Activated CD4-positive, CD25-positive, alpha-beta regulatory T cell treated with anti-CD3 and anti-CD28 coated beads, Interleukin-2, amount 50 U/mL, for 24 hours (primary cell): Measurements from ENCODE around the gene TOPAZ1.
A peak's percentile ranks its signal among the peaks of the same experiment; 100 is the strongest.

Source experiments
- ATAC-seq, 2 donors: fragments of 150-1000 bp; cut with Tn5 transposase; one replicate each; pipeline ENCODE4 v1.10.0; 2021; ENCODE audit warnings: mild to moderate bottlenecking in 1 of 2, moderate library complexity in 1 of 2

TOPAZ1 gene

DNA sequence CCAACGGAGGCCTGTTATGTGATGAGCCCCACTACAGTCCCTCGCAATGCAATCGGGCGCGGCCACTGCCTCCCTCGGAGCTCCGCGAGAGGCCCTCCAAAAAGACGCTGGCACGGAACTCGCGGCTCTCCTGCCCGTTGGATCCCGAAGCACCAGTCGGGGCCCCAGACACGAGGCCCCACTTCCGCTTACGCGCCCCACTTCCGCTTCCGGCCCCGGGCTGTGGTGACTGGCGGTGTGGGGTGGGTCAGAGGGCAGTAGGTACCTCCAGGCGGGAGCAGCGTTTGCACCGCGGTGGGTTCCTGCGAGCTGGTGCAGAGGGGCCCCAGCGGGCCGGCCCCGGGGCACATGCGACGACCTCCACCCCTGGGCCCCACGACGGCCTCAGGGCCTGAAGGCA, at the start of gene TOPAZ1:
Gene TOPAZ1 (plus strand): TSS at position 181 of the 400 bp plus-strand sequence. CDS start 168 bp downstream, at position 349.
- ATAC-seq: no peak

DNA sequence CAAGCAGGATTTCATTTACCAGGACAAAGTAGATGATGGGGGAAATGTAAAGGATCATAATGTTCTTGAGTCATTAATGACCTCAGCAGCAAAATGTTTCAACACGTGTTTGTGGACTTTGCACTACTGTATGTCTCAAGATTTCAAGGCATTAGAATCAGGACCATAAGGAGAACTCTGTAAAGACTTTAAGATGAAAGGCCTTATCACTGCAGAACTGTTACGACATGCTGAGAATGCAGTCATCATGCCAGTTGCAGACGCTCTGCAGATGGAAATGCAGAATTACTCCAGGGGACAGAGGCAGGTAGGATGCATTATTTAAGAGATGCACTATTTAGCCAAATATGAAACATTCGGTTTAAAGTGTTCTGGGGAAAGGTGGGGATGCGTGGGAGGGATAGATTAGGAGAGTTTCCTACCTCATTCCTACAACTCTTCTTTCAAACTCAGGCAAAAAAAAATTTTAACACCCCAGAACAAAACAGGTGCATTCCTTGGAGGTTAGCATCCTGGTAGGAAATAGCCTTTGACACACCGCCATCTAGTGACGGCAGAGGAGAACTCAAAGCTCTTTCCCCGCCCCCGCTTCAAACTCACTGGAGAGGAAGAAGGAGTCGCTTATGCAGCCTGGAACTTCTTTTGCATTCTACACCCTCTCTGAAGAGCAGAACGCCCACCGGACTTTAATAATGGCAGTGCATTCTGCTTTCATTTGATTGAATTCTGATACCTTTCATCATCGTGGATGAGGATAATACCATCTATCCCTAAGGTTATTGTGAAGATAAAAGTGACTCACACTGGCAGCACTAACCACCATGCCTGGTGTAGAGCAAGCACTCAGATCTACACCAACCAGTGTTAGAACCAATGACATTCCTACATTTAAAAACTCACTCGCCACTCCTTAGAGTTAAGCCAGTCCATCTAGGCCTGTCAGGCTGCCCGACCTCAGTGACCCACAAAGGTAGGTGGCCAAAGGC, 43.1 kb upstream of the TOPAZ1 start:
- ATAC-seq: peak; percentile 66 to 69

DNA sequence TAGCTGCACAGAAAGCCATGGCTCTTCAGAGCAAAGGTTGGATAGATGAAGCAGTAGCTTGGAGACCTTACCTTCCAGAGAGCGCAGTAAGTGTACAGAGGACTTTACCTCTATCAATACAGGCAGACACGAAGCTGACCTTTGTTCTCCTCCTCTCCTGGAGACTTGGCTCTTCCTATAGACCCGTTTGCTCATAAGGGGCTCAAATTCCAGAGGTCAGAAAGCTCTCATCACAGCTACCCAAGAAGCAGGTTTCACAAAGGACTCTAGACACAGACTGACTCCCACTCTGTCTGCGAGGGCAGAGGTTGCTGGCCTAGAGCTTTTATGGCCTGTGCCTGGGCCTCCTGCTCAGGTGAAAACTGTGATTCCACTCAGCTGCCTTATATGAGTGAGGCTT, 35.4 kb upstream of the TOPAZ1 start:
- no peak for ATAC-seq

DNA sequence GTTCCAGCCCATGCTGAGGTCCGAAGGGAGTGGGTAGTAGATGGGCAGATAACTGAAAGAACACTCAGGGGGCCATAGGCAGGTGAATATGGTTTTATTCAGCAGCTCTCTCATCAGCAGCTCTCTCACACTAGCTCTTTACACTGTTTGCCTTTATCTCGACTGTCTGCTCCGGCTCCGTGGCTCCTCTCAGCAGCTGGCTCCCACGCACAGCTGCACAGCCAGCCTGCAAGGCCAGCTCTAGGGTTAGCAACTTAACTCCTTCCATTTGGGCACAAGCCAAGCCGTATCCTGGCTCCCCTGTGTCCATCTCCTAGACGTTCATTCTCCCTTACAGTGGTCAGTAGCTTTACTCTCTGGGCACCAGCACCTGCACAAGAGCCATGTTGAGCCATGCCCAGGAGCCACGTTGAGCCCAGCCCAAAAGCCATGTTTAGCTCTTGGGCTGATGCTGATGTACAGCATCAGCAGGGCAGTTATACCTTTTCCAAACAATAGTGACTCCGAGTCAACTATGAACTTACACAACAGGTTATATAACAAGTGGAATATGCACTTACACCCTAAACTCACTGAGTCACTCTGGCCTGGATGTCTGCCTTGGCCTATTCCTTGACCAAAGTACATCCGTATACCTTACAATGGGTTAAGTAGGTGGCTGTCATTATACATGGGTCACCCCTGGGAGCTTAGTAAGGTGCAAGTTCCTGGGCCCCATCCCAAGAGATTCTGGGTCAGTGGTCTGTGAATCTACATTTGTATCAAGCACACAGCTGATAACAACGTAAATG, 34.6 kb upstream of the TOPAZ1 start:
- no peak for ATAC-seq

DNA sequence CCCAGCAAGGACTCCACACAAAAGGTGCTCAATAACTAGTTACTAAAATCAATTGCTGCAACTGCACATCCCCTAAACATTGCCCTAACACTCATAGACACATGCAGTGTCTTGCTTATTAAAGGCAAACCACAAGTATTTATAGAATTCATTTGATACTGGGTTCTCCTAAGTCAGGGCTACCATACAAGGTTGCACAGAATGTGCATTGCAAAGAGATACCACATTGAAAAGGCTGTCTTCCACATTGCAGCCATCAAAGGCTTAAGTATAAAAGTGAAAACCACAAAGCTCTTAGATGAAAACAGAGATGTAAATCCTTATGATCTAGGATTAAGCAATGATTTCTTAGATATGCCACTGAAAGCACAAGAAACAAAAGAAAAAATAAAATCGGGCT, 33.6 kb upstream of the TOPAZ1 start:
- ATAC-seq: peak; percentile 53

DNA sequence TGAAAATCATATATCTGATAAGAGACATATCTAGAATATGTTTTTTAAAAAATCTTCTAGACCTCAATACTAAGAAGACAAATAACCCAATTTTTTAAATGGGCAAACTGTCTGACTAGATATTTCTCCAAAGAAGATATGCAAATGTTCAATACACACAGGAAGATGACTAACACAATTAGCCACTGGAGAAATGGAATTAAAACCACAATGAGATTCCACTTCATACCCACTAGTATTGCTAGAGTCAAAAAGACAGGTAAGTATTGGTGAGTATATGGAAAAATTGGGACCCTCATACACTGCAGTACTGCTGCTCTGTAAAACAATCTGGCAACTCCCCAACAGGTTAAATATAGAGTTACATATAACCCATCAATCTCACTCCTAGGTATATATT, 33.1 kb upstream of the TOPAZ1 start:
- ATAC-seq: peak in 1 of 2 donors; percentile 13

DNA sequence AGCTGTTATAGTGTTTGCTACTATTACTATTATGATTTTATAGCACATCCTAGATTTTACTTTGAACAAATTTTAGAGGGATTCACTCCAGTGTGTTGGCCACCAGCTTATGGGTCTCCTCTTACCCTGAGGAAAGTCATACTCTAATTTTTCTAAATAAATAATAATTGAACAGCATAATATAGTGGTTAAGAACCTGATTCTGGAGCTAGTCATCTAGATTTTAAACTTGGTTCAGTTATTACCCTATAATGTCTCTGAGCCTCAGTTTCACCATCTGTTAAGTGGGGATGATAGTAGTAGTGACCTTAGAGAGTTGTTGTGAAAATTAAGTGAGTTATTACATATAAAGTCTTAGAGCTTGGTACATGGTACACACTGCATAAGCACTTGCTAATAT, 30.7 kb upstream of the TOPAZ1 start:
- no peak for ATAC-seq

DNA sequence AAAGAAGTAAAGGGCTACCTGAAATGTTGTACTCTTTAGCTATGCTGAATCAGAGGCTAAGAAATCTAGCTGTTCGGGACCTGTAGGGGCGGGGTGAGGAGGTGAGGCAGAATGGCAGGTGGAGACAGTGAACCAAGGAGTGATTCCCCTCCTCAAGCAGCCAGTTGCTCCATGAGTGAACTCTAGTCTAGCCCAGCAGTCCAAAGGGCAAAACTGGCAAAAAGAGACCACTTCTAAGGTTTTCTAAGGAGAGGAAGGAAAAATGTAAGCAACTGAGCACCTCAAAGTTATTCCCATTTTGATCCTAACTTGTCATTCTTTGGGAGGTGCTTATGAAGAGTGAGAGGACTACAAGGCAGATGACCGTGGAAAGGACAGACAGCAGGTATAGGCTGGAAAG, 19.3 kb upstream of the TOPAZ1 start:
- no peak for ATAC-seq

DNA sequence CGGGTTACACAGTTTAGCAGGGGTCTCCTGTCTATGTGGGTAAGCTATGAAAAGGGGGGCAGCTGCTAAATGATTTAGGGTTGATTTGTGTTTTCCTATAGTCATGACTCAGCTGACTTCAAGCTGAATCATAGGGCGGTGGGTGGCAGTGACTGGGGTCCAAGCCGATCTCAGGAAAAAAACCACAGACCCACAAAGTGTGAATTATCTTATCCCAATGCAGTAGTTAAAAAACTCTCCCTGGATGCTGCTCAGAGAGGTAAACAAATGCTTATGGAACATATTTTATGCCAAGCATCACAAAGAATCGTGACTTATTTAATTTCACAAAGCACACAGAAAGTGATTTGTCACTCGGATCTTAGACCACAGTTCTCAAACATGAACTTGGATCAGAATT, 18.4 kb upstream of the TOPAZ1 start:
- no peak for ATAC-seq

DNA sequence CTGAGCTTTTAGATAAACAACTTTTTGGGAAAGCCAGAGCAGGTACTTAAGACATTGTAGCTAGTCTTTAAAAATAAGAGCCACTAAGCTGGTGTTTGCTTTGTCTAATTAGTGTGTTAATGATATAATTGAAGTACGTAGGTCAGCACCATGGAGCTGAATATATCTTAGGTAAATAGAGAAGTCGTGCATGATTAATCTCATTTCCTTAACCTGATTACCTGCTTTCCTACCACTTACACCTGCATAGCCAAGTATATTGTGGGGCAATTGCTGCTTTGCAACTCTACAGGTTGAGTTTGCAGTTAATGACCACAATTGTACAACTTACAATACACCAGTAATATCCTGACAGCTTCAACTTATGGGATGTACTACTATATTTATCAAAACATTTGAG, 17.6 kb upstream of the TOPAZ1 start:
- no peak for ATAC-seq

DNA sequence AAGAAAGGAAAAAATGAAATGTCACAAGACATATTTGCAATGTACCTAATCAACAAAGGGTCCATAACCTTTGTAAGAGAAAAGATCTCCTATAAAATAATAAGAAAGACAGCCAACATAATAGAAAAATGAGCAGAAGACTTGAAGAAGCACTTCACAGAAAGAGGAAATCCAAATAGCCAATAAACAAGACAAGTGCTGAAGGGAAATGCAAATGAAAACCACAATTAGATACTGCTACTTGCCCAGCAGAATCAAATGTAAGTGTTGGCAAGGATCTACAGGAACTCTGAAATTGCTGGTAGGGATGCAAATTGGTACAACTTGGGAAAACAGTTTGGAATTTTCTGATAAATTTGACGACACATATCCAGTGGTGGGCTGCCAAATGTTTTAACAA, 15.1 kb upstream of the TOPAZ1 start:
- no peak for ATAC-seq

DNA sequence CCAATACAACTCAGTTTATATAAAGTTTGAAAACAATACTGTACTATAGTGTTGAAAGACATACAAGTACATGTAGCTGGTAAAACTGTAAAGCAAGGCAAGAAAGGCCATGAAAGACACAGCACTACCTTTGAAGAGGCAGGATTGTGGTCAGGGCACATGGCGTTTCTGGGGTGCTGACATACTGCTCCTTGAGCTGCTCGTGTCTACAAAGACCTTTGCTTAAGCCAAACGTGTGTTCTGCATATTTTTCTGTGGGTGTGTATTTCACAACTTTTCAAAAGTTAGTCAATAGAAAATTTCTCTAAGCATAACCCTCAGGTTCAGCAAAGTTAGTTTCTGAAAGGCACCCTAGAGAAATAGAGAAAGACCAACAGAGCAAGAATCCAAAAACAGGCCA, 14.1 kb upstream of the TOPAZ1 start:
- ATAC-seq: no peak

DNA sequence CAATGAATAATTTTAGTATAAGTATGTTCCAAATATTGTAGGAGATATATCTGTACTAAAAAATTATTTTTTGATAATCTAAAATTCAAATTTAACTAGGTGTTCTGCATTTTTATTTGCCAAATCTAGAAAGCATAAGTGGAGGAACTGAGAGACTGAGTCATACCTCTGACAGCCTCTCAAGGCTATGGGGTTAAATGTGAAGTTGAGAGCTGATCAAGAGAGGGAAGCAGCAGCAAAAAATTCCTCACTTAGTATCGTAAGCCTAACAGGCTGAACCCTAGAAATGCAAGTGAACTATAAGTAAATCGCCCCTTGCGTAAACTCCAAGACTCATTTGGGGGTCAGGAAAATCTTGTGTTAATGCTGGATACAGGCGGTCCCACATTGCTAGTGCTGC, 12.8 kb upstream of the TOPAZ1 start:
- ATAC-seq: no peak

DNA sequence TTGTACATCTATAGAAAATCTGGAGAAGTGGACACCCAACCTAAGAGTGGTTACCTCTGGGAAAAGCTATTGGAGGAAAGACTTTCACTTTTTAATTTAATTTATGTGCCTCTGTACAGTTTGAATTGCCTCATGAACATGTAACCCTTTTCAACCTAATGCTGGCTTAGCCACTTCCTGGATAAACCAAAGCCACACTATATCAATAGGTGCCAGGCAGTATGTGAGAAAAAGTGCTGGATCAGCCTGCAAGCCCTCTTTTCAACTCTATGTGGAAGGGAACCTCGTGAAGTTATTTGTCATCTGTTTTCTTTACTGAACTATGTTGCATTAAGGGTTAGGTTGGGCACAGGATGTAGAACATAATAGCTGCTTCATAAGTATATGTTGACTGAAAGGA, 9.3 kb upstream of the TOPAZ1 start:
- ATAC-seq: no peak

DNA sequence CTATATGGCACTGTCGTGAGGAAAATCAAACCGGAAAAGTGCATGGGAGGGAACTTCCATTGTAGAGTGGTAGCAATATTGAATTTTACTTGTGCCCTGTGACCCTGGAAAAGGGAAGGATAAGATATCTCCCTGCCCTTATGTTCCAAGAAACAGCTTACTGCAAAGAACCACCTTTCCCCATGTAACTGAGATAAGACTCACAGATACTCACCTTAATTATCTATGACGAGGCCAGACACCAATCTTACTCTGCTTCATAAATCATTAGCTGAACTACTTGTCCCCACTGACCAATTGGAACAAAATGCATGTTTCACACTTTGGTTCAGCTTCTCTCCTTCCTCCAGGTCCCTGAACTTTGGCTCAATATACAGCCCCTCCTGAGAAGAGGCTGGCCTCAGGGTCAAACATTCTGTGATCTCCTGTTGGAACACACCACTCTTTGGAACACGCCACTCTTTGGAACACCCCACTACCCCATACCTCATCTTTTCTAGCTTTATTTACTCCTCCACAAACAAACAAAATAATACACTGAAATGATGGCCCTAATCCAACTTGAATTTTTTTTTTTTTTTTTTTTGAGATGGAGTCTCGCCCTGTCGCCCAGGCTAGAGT, 6.9 kb upstream of the TOPAZ1 start:
- no peak for ATAC-seq

DNA sequence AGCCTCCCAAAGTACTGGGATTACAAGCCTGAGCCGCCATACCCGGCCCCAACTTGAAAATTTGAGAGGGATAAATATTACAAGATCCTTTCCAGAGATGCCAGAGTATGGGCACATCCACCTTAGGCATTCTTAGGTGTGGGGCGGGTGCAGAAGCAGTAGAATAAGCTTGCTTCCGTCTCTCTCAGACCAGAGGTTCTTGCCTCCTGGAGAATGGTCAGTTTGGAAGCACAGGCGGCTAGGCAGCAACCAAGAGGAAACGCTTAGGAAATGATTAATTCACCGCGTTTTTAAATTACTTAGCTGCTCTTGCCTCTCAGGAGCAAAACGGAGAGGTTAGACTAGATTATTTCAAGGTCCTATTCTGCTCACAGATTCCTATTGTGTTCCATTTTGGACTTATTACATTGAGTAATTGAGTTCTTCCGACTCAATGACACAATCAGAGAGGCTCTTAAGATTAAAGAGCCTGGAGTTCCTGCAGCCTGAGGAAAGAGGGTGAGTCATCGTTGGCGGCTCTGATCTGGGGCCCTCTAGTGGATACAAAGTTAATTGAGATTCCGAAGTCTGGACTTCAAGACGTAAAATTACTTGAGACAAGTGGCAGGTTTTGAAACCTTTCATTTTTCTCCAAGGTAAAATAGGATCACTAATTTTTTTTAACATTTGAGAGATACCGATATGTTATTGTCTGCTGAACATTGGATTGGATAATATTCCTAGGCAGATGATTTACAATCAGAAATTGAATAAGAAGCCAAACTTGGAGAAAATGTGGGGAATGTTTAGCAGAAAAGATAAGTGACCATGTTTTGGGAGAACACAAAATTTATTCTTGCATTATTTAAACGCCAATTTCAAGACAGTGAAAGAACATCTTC, 5.8 kb upstream of the TOPAZ1 start:
- peak; percentile 72 to 73 for ATAC-seq

DNA sequence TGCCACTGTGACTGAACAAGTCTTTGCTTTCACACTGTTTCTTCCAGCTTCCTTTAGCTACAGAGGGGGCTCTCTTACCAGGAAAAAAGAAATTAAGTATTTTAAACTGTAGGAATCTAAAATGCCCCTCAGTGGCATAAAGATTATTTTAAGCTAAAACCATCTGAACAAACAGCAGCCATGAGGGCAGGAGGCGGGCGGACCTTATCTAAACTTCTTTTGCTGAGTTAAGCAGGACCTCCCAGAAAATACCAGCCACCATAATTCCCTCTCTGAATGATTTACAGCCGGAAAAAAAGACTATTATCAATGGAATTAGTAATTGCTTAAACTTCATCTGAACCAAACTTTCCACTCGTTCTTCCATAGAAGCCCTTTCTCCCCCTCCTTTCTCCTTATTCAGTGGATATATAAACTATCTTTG, 5.2 kb upstream of the TOPAZ1 start:
- no peak for ATAC-seq

DNA sequence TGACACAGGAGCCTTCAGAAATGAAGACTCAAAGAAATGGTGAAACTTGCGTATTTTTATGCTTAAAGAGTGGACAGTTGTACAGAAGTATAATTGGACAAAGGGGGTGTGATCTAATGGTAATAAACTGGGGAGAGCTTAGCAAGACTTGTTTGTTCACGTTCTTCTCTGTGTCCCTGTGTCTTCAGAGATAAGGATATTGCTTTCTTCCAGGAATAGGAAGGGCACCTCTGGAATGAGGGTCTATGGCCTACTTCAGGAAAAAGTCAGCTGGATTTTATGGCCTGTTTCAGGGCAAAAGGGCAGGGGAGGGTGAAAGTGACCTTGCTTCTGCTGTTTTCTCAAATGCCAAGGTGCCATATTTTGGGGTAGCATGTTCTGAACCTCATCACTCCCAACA, 4.5 kb upstream of the TOPAZ1 start:
- ATAC-seq: no peak

DNA sequence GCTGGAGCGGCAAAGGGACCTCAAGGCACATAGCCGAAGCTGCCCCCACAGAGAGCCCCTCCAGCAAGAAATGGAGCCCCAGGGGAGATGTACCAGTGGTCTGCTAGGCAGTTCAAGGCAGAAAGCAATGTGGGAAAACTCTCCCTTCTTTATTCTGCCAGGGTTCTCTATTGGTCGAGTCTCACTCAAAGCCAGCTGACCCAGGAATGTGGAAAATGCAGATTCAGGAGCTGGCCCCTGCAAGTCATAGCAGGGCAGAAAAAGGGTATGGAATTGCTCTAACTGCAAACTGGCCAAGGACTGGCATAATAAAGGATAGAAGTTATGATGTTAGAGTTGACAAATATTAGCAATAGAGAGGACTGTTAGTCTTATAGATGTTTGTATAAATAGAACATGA, 4.0 kb upstream of the TOPAZ1 start:
- ATAC-seq: no peak

DNA sequence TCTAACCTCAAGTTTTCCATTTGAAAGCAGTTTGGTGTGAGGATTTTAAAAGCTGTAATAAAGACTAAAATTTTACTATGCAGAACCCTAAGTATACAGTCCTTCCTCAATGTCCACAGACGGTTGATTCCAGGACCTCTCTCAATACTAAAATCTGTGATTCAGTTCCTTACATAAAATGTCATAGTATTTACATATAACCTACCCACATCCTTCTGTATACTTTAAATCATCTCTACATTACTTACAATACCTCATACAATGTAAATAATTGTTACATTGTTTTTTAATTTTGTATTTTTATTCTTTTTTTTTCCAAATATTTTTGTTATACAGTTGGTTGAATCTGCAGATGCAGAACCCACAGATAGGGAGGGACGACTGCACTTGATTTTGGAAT, 2.8 kb upstream of the TOPAZ1 start:
- ATAC-seq: no peak

DNA sequence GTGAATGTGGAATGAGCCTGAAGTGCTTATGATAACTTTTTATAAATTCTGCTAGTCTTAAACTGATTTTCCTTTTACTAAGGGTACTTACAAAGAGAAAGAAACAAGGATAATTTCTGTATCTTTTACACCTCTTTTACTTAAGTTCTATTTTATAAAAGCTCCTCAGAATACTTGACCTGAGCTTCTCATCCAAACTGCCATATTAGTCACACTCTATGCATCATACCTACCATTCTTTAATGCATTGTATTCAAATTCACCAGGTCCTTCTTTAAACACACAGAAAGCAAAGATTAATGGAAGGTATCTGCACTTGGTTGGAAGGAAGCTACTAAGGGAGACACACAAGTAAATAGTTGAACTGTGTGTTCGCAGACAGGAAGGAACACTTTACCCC, 1.6 kb upstream of the TOPAZ1 start:
- no peak for ATAC-seq

DNA sequence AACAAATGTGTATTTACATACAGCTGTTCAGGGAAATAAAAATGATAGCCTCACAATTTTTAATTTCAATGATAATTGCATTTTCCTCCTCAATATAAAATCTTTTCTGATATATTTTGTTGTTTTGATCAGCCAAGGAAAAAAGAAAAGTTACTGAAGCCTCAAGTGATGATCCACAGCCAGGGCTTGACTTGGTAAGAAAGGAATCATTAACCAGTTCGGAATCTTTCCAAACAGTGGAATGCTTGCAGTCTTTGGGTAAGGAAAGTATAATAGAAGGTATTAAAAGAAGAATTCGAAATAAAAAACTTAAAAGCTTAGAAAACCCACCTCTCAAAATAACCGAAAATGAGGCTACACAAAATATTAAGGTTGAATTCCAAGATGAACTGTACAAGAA, 1.0 kb downstream of the TOPAZ1 start:
- ATAC-seq: no peak
